Esophagus squamous epithelium (tissue), 5 donors: ENCODE measurements around the gene LRBA. TPM values are rescaled to one million over a fixed set of nuclear protein-coding genes. Genes with fewer than 3 reads are reported as not detected.

Experiments
- DNase-seq: peaks from one replicate; lab custom pipeline; 2025; lab: John Stamatoyannopoulos, UW
- H3K27ac ChIP-seq, 4 donors: fragments of 200-600 bp; sonication (generic); one replicate each; pipeline ENCODE4 v1.5.1; 2016 to 2019; ENCODE audit warnings: mild to moderate bottlenecking in 1 of 4
- H3K27me3 ChIP-seq, 4 donors: fragments of 200-600 bp; sonication (generic); 1 replicate in 3 of 4; 2 replicates in 1 of 4; pipeline versions ENCODE4 v1.5.1 to v1.6.0; 2017 to 2021; ENCODE audit warnings: antibody characterized with exemption in 1 of 4
- H3K36me3 ChIP-seq, 3 donors: fragments of 200-600 bp; sonication (generic); one replicate each; pipeline ENCODE4 v1.5.1; 2016 to 2019
- H3K4me1 ChIP-seq, 3 donors: fragments of 200-600 bp; sonication (generic); one replicate each; pipeline ENCODE4 v1.5.1; 2017 to 2019
- H3K4me3 ChIP-seq, 4 donors: fragments of 200-600 bp; sonication (generic); 1 replicate in 3 of 4; 2 replicates in 1 of 4; pipeline ENCODE4 v1.5.1; 2016 to 2019; ENCODE audit warnings: mild to moderate bottlenecking in 2 of 4, moderate library complexity in 1 of 4
- H3K9me3 ChIP-seq, 3 donors: fragments of 200-600 bp; sonication (generic); one replicate each; pipeline ENCODE4 v1.5.1; 2016 to 2019
- CTCF ChIP-seq, 6 experiments: fragments of 450-650 bp in 4 of 6; fragments of 200-600 bp in 2 of 6; sonication (generic) in 2 of 6; IDR thresholded peaks; one replicate each; pipeline ENCODE4 v1.5.1; 2016 to 2019; ENCODE audit warnings: antibody characterized with exemption in 6 of 6, mild to moderate bottlenecking in 4 of 6, moderate library complexity in 4 of 6
- POLR2A ChIP-seq, 4 donors: fragments of 450-650 bp; IDR thresholded peaks; one replicate each; pipeline ENCODE4 v1.6.1; 2017; ENCODE audit warnings: antibody characterized with exemption in 4 of 4, mild to moderate bottlenecking in 4 of 4, moderate library complexity in 3 of 4
- WGBS, 2 donors: methylation state at CpG; one replicate each; pipeline ENCODE4 v1.1.5; 2018; 5-methylcytosine and 5-hydroxymethylcytosine counted together
- intact Hi-C: fragments of 100-400 bp; cut with DNase I; formaldehyde crosslinking; loops from one replicate; pipeline ENCODE4 v1.15.0; 2022
- total RNA-seq, 4 donors: library from RNA; depleted of rRNA; stranded (reverse); fragments of >200 nt; gene quantifications; one replicate each; pipeline ENCODE4 v1.1.0, GENCODE V29; 2016
- donor health status: DM: yes; HTN: yes; CAD: no.

Gene LRBA
- total RNA-seq, 4 donors from 2014 or later, result 54.7 to 91.8 (median 66.2) TPM

GRCh38 chr4:150232029-150232428 lies 783.1 kb downstream of the LRBA start:
- peaks cover 0 to 13% (median 0%) of the 10 kb centered on the region in 3 donors for H3K36me3 ChIP-seq
- DNase-seq, result no peak
- TF ChIP-seq CTCF (IDR thresholded peaks at IDR 0.05) (no peak), POLR2A (IDR thresholded peaks at IDR 0.05) (no peak)
- 76 to 91% methylated on average over 4 to 6 of the region's 6 CpGs for WGBS, 2 donors
- H3K4me1 ChIP-seq, result peaks cover 0 to 25% (median 7%) of the 10 kb centered on the region in 3 donors
- H3K4me3 ChIP-seq, result no peak overlapping the region
- H3K27me3 ChIP-seq, result no peaks in the 10 kb centered on the region
- no peaks in the 10 kb centered on the region for H3K9me3 ChIP-seq
- no peak overlapping the region for H3K27ac ChIP-seq
- intact Hi-C loops, result no loop called here

- WGBS, 2 donors, result 66 to 69% methylated on average over 4 of the region's 4 CpGs
- no peak overlapping the region for H3K27ac ChIP-seq
- H3K36me3 ChIP-seq, result peaks cover 0 to 13% (median 0%) of the 10 kb centered on the region in 3 donors
- no peak for DNase-seq
- intact Hi-C loops, result no loop called here
- H3K4me1 ChIP-seq, result peaks cover 0 to 19% (median 3%) of the 10 kb centered on the region in 3 donors
- no peaks in the 10 kb centered on the region for H3K9me3 ChIP-seq
- TF ChIP-seq POLR2A (IDR thresholded peaks at IDR 0.05), result no peak
- no peak for TF ChIP-seq CTCF (IDR thresholded peaks at IDR 0.05)
- H3K4me3 ChIP-seq, result no peak overlapping the region
- no peaks in the 10 kb centered on the region for H3K27me3 ChIP-seq
Measured at GRCh38 chr4:150231107-150231770, 783.8 kb downstream of the LRBA start.

GRCh38 chr4:150230561-150230960 lies 784.5 kb downstream of the LRBA start:
- Histone ChIP-seq H3K36me3 (peaks cover 0 to 13% (median 0%) of the 10 kb centered on the region in 3 donors), H3K4me3 (no peak overlapping the region), H3K27ac (no peak overlapping the region), H3K27me3 (no peaks in the 10 kb centered on the region), H3K9me3 (no peaks in the 10 kb centered on the region), H3K4me1 (peaks cover 0 to 14% (median 0%) of the 10 kb centered on the region in 3 donors)
- TF ChIP-seq POLR2A (IDR thresholded peaks at IDR 0.05), result no peak
- no peak for TF ChIP-seq CTCF (IDR thresholded peaks at IDR 0.05)
- intact Hi-C loops, result no loop called here
- no peak for DNase-seq
- WGBS, 2 donors, result 81 to 100% methylated on average over 1 to 2 of the region's 2 CpGs

- no peak overlapping the region for H3K4me3 ChIP-seq
- H3K36me3 ChIP-seq, result peaks cover 0 to 13% (median 0%) of the 10 kb centered on the region in 3 donors
- WGBS, 2 donors, result 11 to 21% methylated on average over 1 of the region's 1 CpG
- no peak for DNase-seq
- peaks cover 0 to 14% (median 0%) of the 10 kb centered on the region in 3 donors for H3K4me1 ChIP-seq
- intact Hi-C loops, result no loop called here
- H3K9me3 ChIP-seq, result no peaks in the 10 kb centered on the region
- H3K27ac ChIP-seq, result no peak overlapping the region
- H3K27me3 ChIP-seq, result no peaks in the 10 kb centered on the region
- TF ChIP-seq CTCF (IDR thresholded peaks at IDR 0.05), result no peak
Measured at GRCh38 chr4:150229520-150229919, 785.6 kb downstream of the LRBA start.

- WGBS, 2 donors, result 63 to 69% methylated on average over 6 of the region's 6 CpGs
- H3K4me1 ChIP-seq, result peaks cover 0 to 4% (median 0%) of the 10 kb centered on the region in 3 donors
- H3K27ac ChIP-seq, result peak overlapping the region in 2 of 4 donors; percentile 32 to 40
- no peaks in the 10 kb centered on the region for H3K36me3 ChIP-seq
- no peak for DNase-seq
- intact Hi-C loops, result no loop called here
- H3K27me3 ChIP-seq, result no peaks in the 10 kb centered on the region
- H3K4me3 ChIP-seq, result no peak overlapping the region
- H3K9me3 ChIP-seq, result no peaks in the 10 kb centered on the region
- no peak for TF ChIP-seq POLR2A (IDR thresholded peaks at IDR 0.05)
- TF ChIP-seq CTCF (IDR thresholded peaks at IDR 0.05), result no peak
Measured at GRCh38 chr4:150224896-150225591, 790.0 kb downstream of the LRBA start.
